C4-2B (cell line): ENCODE measurements around the gene ATXN7L2.

Source experiments
- CTCF ChIP-seq: fragments of 450-650 bp; conservative IDR thresholded peaks from 2 replicates; pipeline ENCODE4 v1.5.1; 2017; ENCODE audit warnings: mild to moderate bottlenecking
- ZFX ChIP-seq: fragments of 450-650 bp; IDR thresholded peaks from 2 replicates; pipeline ENCODE4 v1.6.1; 2017

GRCh38 chr1:109490029-109490933, 6.6 kb downstream of the ATXN7L2 start:
- TF ChIP-seq CTCF (peak; percentile 83), ZFX (no peak)
